GM23338 (cell line): ENCODE results near the gene ESR2. TPM values are rescaled to one million over a fixed set of nuclear protein-coding genes. Genes with fewer than 3 reads are reported as not detected.

Experiments
- ATAC-seq: fragments of 200-7000 bp; cut with Tn5 transposase; 3 replicates; pipeline ENCODE4 v1.9.1; 2020
- DNase-seq: peaks from one replicate; pipeline ENCODE4 v3.0.0-alpha.2; 2015; ENCODE audit warnings: low spot score
- H2AFZ ChIP-seq: fragments of 200-600 bp; sonication (generic); 2 replicates; pipeline ENCODE4 v1.8.0; 2016; ENCODE audit warnings: antibody characterized with exemption, mild to moderate bottlenecking, moderate library complexity
- H3F3A ChIP-seq: fragments of 200-600 bp; sonication (generic); replicated peaks from 2 replicates; pipeline ENCODE4 v1.8.0; 2017; ENCODE audit warnings: antibody characterized with exemption, mixed run types, low read depth
- H3K27ac ChIP-seq: fragments of 200-600 bp; sonication (generic); 2 replicates; pipeline ENCODE4 v1.6.1; 2016; ENCODE audit warnings: low read depth
- H3K27me3 ChIP-seq: fragments of 200-600 bp; sonication (generic); 2 replicates; pipeline ENCODE4 v1.8.0; 2016; ENCODE audit warnings: mild to moderate bottlenecking, mixed run types, moderate library complexity; ENCODE audit not compliant: insufficient read depth
- H3K36me3 ChIP-seq: fragments of 200-600 bp; sonication (generic); 2 replicates; pipeline ENCODE4 v1.8.0; 2016; ENCODE audit warnings: mild to moderate bottlenecking; ENCODE audit not compliant: insufficient read depth
- H3K4me1 ChIP-seq: fragments of 200-600 bp; sonication (generic); 2 replicates; pipeline ENCODE4 v1.8.0; 2016; ENCODE audit warnings: mild to moderate bottlenecking, moderate library complexity; ENCODE audit not compliant: insufficient read depth
- H3K4me2 ChIP-seq: fragments of 200-600 bp; sonication (generic); 2 replicates; pipeline ENCODE4 v1.7.1; 2017; ENCODE audit warnings: mixed run types
- H3K4me3 ChIP-seq: fragments of 200-600 bp; sonication (generic); 2 replicates; pipeline ENCODE4 v1.6.1; 2016; ENCODE audit warnings: mixed run types
- H3K79me2 ChIP-seq: fragments of 200-600 bp; sonication (generic); replicated peaks from 2 replicates; pipeline ENCODE4 v1.8.0; 2017; ENCODE audit warnings: mild to moderate bottlenecking; ENCODE audit not compliant: insufficient read depth
- H3K9me2 ChIP-seq: fragments of 200-600 bp; sonication (generic); 2 replicates; pipeline ENCODE4 v1.8.0; 2017; ENCODE audit not compliant: insufficient read depth
- H4K20me1 ChIP-seq: fragments of 200-600 bp; sonication (generic); replicated peaks from 2 replicates; pipeline ENCODE4 v1.8.0; 2017; ENCODE audit warnings: mild to moderate bottlenecking; ENCODE audit not compliant: insufficient read depth
- H3K27ac Mint-ChIP-seq: 2 replicates; pipeline ENCODE4 v1.8.0; 2020; ENCODE audit warnings: inconsistent platforms, mild to moderate bottlenecking, moderate library complexity, mixed read lengths
- H3K27me3 Mint-ChIP-seq: 3 replicates; pipeline ENCODE4 v1.8.0; 2022; ENCODE audit warnings: low read depth, mild to moderate bottlenecking, moderate library complexity, mixed read lengths, inconsistent platforms; ENCODE audit not compliant: insufficient read depth, poor library complexity
- H3K36me3 Mint-ChIP-seq: 3 replicates; pipeline ENCODE4 v1.8.0; 2021; ENCODE audit warnings: low read depth, mild to moderate bottlenecking, inconsistent platforms, moderate library complexity, mixed read lengths
- H3K4me1 Mint-ChIP-seq: 3 replicates; pipeline ENCODE4 v1.8.0; 2020; ENCODE audit warnings: mild to moderate bottlenecking, inconsistent platforms, mixed read lengths
- H3K4me3 Mint-ChIP-seq: 3 replicates; pipeline ENCODE4 v1.8.0; 2021; ENCODE audit warnings: moderate library complexity, mild to moderate bottlenecking, inconsistent platforms, mixed read lengths
- H3K9me3 Mint-ChIP-seq: 3 replicates; pipeline ENCODE4 v1.8.0; 2020; ENCODE audit warnings: moderate library complexity, mild to moderate bottlenecking, inconsistent platforms, mixed read lengths
- CREB1 ChIP-seq: fragments of 250-450 bp; sonication (Bioruptor Pico); IDR thresholded peaks from 2 replicates; pipeline ENCODE4 v1.5.0; 2020; ENCODE audit warnings: low read depth, mild to moderate bottlenecking, moderate library complexity
- EZH2 ChIP-seq: fragments of 200-600 bp; sonication (generic); IDR thresholded peaks from one replicate; pipeline ENCODE4 v1.8.0; 2017; ENCODE audit warnings: antibody characterized with exemption, mild to moderate bottlenecking, low read depth; ENCODE audit not compliant: unreplicated experiment
- EZH2phosphoT487 ChIP-seq: fragments of 200-600 bp; sonication (generic); IDR thresholded peaks from one replicate; pipeline ENCODE4 v1.8.1; 2018; ENCODE audit warnings: antibody characterized with exemption; ENCODE audit not compliant: unreplicated experiment
- JUNB ChIP-seq: IDR thresholded peaks from one replicate; pipeline ENCODE4 v1.6.1; 2016; ENCODE audit warnings: antibody characterized with exemption; ENCODE audit not compliant: unreplicated experiment
- NANOG ChIP-seq: IDR thresholded peaks from 2 replicates; pipeline ENCODE4 v1.6.1; 2016; ENCODE audit warnings: antibody characterized with exemption, borderline replicate concordance
- POLR2AphosphoS5 ChIP-seq: IDR thresholded peaks from 2 replicates; pipeline ENCODE4 v1.6.1; 2016; ENCODE audit warnings: antibody characterized with exemption, low read depth
- STAT1 ChIP-seq: IDR thresholded peaks from one replicate; pipeline ENCODE4 v1.6.1; 2016; ENCODE audit warnings: antibody characterized with exemption; ENCODE audit not compliant: unreplicated experiment
- ZNF114 ChIP-seq: fragments of 250-450 bp; sonication (Bioruptor Pico); IDR thresholded peaks from 2 replicates; pipeline ENCODE4 v1.5.0; 2020; ENCODE audit warnings: mild to moderate bottlenecking, moderate library complexity
- ZNF331 ChIP-seq: fragments of 250-450 bp; sonication (Bioruptor Pico); IDR thresholded peaks from 2 replicates; pipeline ENCODE4 v1.5.0; 2020; ENCODE audit warnings: low read depth, mild to moderate bottlenecking, moderate library complexity
- polyA plus RNA-seq: library from polyadenylated mRNA; unstranded; fragments of >200 nt; fragmentation: Nextera tagmentation; extraction: Ambion mirVana; gene quantifications from 2 replicates; pipeline ENCODE4 v1.2.1, GENCODE V29; 2016
- total RNA-seq: library from RNA; depleted of rRNA; stranded (reverse); fragments of >200 nt; shearing (Covaris generic); gene quantifications from 2 replicates; pipeline ENCODE4 v1.2.3, GENCODE V29; 2014
- TF ChIP-seq, protein P1 (sequence below): fragments of 250-450 bp; sonication (Bioruptor Pico); IDR thresholded peaks from 2 replicates; pipeline ENCODE4 v1.5.0; 2020; ENCODE audit warnings: mild to moderate bottlenecking, moderate library complexity
- TF ChIP-seq, protein P2 (sequence below): IDR thresholded peaks from one replicate; pipeline ENCODE4 v1.6.1; 2018; ENCODE audit warnings: antibody characterized with exemption; ENCODE audit not compliant: unreplicated experiment
- TF ChIP-seq, protein P3 (sequence below): IDR thresholded peaks from 2 replicates; pipeline ENCODE4 v1.6.1; 2016; ENCODE audit warnings: antibody characterized with exemption
- TF ChIP-seq, protein P4 (sequence below), 2 experiments: fragments of 200-600 bp in 1 of 2; sonication (generic) in 1 of 2; conservative IDR thresholded peaks; 2 replicates each; pipeline versions ENCODE4 v1.5.1 to v1.6.1; 2016 to 2017; ENCODE audit warnings: antibody characterized with exemption in 2 of 2, low read depth in 2 of 2, mild to moderate bottlenecking in 2 of 2, moderate library complexity in 1 of 2

Gene ESR2
- total and polyA plus RNA-seq, 2 experiments from 2014 or later, result 0.58 to 0.59 TPM

DNA sequence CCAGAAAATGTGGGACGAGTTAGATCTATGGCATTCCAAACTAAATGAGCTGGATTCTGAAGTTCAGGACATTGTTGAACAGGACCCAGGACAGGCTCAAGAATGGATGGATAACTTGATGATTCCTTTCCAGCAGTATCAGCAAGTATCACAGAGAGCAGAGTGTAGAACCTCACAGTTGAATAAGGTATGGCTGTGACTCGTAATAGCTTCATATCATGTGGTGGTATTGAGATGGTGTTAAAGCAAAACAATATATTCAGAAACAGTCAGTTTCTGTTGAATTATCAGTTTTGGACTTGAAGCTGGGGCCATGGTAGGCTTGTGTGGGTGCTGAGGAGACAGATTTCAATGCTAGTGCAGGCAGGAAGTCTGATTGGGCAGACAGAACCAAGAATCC, 213.7 kb downstream of the ESR2 start (continued):
- TF ChIP-seq NANOG (no peak), ZNF114 (CRISPR knock-in tag) (no peak), STAT1 (no peak), POLR2AphosphoS5 (no peak), ZNF331 (CRISPR knock-in tag) (no peak), EZH2 (no peak)
- TF ChIP-seq, protein P1, sequence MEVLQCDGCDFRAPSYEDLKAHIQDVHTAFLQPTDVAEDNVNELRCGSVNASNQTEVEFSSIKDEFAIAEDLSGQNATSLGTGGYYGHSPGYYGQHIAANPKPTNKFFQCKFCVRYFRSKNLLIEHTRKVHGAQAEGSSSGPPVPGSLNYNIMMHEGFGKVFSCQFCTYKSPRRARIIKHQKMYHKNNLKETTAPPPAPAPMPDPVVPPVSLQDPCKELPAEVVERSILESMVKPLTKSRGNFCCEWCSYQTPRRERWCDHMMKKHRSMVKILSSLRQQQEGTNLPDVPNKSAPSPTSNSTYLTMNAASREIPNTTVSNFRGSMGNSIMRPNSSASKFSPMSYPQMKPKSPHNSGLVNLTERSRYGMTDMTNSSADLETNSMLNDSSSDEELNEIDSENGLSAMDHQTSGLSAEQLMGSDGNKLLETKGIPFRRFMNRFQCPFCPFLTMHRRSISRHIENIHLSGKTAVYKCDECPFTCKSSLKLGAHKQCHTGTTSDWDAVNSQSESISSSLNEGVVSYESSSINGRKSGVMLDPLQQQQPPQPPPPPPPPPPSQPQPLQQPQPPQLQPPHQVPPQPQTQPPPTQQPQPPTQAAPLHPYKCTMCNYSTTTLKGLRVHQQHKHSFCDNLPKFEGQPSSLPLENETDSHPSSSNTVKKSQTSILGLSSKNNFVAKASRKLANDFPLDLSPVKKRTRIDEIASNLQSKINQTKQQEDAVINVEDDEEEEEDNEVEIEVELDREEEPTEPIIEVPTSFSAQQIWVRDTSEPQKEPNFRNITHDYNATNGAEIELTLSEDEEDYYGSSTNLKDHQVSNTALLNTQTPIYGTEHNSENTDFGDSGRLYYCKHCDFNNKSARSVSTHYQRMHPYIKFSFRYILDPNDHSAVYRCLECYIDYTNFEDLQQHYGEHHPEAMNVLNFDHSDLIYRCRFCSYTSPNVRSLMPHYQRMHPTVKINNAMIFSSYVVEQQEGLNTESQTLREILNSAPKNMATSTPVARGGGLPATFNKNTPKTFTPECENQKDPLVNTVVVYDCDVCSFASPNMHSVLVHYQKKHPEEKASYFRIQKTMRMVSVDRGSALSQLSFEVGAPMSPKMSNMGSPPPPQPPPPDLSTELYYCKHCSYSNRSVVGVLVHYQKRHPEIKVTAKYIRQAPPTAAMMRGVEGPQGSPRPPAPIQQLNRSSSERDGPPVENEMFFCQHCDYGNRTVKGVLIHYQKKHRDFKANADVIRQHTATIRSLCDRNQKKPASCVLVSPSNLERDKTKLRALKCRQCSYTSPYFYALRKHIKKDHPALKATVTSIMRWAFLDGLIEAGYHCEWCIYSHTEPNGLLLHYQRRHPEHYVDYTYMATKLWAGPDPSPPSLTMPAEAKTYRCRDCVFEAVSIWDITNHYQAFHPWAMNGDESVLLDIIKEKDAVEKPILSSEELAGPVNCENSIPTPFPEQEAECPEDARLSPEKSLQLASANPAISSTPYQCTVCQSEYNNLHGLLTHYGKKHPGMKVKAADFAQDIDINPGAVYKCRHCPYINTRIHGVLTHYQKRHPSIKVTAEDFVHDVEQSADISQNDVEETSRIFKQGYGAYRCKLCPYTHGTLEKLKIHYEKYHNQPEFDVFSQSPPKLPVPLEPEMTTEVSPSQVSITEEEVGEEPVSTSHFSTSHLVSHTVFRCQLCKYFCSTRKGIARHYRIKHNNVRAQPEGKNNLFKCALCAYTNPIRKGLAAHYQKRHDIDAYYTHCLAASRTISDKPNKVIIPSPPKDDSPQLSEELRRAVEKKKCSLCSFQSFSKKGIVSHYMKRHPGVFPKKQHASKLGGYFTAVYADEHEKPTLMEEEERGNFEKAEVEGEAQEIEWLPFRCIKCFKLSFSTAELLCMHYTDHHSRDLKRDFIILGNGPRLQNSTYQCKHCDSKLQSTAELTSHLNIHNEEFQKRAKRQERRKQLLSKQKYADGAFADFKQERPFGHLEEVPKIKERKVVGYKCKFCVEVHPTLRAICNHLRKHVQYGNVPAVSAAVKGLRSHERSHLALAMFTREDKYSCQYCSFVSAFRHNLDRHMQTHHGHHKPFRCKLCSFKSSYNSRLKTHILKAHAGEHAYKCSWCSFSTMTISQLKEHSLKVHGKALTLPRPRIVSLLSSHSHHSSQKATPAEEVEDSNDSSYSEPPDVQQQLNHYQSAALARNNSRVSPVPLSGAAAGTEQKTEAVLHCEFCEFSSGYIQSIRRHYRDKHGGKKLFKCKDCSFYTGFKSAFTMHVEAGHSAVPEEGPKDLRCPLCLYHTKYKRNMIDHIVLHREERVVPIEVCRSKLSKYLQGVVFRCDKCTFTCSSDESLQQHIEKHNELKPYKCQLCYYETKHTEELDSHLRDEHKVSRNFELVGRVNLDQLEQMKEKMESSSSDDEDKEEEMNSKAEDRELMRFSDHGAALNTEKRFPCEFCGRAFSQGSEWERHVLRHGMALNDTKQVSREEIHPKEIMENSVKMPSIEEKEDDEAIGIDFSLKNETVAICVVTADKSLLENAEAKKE (CRISPR knock-in tag), result no peak

DNA sequence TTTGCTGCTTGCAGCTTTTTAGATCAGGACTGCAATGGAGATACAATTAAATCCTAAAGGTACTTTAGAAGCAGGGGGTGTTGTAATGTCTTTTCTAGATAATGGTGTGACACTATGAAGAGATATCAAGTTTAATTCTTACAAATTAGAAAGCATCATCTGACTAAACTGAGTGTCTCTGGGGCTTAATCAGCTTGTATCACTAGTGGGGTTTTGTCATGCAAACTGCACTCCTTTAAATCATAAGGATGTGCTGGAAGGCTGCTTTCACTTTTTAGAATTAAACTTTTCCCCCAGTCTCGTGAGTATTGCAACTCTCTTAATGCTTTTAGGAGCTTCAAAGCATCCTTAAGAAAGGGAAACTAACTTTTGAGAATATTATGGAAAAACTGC, 218.6 kb downstream of the ESR2 start:
- H3K4me1 ChIP-seq, result peaks cover 12% of the 10 kb centered on the region
- DNase-seq (no peak), ATAC-seq (no peak)
- H3K36me3 Mint-ChIP-seq, result peaks cover 24% of the 10 kb centered on the region
- H3K36me3 ChIP-seq, result no peaks in the 10 kb centered on the region
- no peak overlapping the region for H3K27ac ChIP-seq
- H3K9me2 ChIP-seq, result no peaks in the 10 kb centered on the region
- no peak overlapping the region for H2AFZ ChIP-seq
- H3K27me3 ChIP-seq, result no peaks in the 10 kb centered on the region
- H3K27me3 Mint-ChIP-seq, result no peaks in the 10 kb centered on the region
- no peak overlapping the region for H3K4me3 Mint-ChIP-seq
- no peaks in the 10 kb centered on the region for H4K20me1 ChIP-seq
- H3K9me3 Mint-ChIP-seq, result no peaks in the 10 kb centered on the region
- peak overlapping the region; percentile 25 for H3K4me2 ChIP-seq
- H3K27ac Mint-ChIP-seq, result peak overlapping the region; percentile 79; the same call in 1 of the 2 replicates
- peaks cover 16% of the 10 kb centered on the region for H3K4me1 Mint-ChIP-seq
- no peak overlapping the region for H3K4me3 ChIP-seq
- no peaks in the 10 kb centered on the region for H3F3A ChIP-seq
- no peaks in the 10 kb centered on the region for H3K79me2 ChIP-seq
- no peak for TF ChIP-seq NANOG
- TF ChIP-seq CREB1 (CRISPR knock-in tag), result no peak
- TF ChIP-seq, protein P2, sequence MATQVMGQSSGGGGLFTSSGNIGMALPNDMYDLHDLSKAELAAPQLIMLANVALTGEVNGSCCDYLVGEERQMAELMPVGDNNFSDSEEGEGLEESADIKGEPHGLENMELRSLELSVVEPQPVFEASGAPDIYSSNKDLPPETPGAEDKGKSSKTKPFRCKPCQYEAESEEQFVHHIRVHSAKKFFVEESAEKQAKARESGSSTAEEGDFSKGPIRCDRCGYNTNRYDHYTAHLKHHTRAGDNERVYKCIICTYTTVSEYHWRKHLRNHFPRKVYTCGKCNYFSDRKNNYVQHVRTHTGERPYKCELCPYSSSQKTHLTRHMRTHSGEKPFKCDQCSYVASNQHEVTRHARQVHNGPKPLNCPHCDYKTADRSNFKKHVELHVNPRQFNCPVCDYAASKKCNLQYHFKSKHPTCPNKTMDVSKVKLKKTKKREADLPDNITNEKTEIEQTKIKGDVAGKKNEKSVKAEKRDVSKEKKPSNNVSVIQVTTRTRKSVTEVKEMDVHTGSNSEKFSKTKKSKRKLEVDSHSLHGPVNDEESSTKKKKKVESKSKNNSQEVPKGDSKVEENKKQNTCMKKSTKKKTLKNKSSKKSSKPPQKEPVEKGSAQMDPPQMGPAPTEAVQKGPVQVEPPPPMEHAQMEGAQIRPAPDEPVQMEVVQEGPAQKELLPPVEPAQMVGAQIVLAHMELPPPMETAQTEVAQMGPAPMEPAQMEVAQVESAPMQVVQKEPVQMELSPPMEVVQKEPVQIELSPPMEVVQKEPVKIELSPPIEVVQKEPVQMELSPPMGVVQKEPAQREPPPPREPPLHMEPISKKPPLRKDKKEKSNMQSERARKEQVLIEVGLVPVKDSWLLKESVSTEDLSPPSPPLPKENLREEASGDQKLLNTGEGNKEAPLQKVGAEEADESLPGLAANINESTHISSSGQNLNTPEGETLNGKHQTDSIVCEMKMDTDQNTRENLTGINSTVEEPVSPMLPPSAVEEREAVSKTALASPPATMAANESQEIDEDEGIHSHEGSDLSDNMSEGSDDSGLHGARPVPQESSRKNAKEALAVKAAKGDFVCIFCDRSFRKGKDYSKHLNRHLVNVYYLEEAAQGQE, result no peak
- TF ChIP-seq EZH2phosphoT487, result no peak
- no peak for TF ChIP-seq JUNB
- no peak for TF ChIP-seq ZNF331 (CRISPR knock-in tag)
- no peak for TF ChIP-seq STAT1
- TF ChIP-seq POLR2AphosphoS5, result no peak
- TF ChIP-seq, protein P3, sequence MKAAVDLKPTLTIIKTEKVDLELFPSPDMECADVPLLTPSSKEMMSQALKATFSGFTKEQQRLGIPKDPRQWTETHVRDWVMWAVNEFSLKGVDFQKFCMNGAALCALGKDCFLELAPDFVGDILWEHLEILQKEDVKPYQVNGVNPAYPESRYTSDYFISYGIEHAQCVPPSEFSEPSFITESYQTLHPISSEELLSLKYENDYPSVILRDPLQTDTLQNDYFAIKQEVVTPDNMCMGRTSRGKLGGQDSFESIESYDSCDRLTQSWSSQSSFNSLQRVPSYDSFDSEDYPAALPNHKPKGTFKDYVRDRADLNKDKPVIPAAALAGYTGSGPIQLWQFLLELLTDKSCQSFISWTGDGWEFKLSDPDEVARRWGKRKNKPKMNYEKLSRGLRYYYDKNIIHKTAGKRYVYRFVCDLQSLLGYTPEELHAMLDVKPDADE, result no peak
- TF ChIP-seq, protein P4, sequence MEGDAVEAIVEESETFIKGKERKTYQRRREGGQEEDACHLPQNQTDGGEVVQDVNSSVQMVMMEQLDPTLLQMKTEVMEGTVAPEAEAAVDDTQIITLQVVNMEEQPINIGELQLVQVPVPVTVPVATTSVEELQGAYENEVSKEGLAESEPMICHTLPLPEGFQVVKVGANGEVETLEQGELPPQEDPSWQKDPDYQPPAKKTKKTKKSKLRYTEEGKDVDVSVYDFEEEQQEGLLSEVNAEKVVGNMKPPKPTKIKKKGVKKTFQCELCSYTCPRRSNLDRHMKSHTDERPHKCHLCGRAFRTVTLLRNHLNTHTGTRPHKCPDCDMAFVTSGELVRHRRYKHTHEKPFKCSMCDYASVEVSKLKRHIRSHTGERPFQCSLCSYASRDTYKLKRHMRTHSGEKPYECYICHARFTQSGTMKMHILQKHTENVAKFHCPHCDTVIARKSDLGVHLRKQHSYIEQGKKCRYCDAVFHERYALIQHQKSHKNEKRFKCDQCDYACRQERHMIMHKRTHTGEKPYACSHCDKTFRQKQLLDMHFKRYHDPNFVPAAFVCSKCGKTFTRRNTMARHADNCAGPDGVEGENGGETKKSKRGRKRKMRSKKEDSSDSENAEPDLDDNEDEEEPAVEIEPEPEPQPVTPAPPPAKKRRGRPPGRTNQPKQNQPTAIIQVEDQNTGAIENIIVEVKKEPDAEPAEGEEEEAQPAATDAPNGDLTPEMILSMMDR (conservative IDR thresholded peaks at IDR 0.05; ENCODE audit: low read depth in 2 of 2), result no peak
- no peak for TF ChIP-seq EZH2
- no peak for TF ChIP-seq ZNF114 (CRISPR knock-in tag)
